Right ventricle myocardium superior (tissue), 1 donor: ENCODE results near the gene MRPL1. TPM values are rescaled to one million over a fixed set of nuclear protein-coding genes. Genes with fewer than 3 reads are reported as not detected.
"Not testable (repeated sequence)": the region's sequence is repeated elsewhere in the genome, so short reads cannot be mapped to it uniquely, and the experiment has no call there.

ENCODE experiments used
- ATAC-seq: fragments of 200-7000 bp; cut with Tn5 transposase; one replicate; pipeline ENCODE4 v1.9.1; 2020; ENCODE audit warnings: mild to moderate bottlenecking; ENCODE audit not compliant: poor library complexity
- DNase-seq: peaks from one replicate; pipeline ENCODE4 v3.0.0-alpha.2; 2020
- intact Hi-C: fragments of 100-400 bp; cut with DNase I; formaldehyde crosslinking; loops from one replicate; pipeline ENCODE4 v1.11.2; 2022
- total RNA-seq: library from RNA; stranded (reverse); fragmentation: NEBNext Ultra II Directional; extraction: Animal tissue kit (Norgen Biotek cat#: 25700); gene quantifications from one replicate; pipeline ENCODE4 v1.2.1, GENCODE V29; 2021
- donor health status: DM: no; HTN: yes; CAD: no; lungs with severe emphysema.

Gene MRPL1
- total RNA-seq, 1 donor from 2014 or later, result 44.8 TPM

- intact Hi-C loops, result no loop called here
- DNase-seq (no peak), ATAC-seq (no peak)
These were observed 89.8 kb downstream of the MRPL1 start for GRCh38 chr4:77952457-77952856.

GRCh38 chr4:77954690-77955089 lies 92.1 kb downstream of the MRPL1 start:
- DNase-seq (no peak), ATAC-seq (no peak)
- intact Hi-C loops, result no loop called here

GRCh38 chr4:77956917-77957316 lies 94.3 kb downstream of the MRPL1 start:
- ATAC-seq (no peak), DNase-seq (no peak)
- intact Hi-C loops, result no loop called here

GRCh38 chr4:77958897-77959296 lies 96.3 kb downstream of the MRPL1 start:
- DNase-seq, result no peak
- no peak for ATAC-seq
- intact Hi-C loops, result no loop called here

- DNase-seq, result no peak
- ATAC-seq, result peak; percentile 52
- intact Hi-C loops, result loop anchor here (10.0 kb wide), 2 partner anchors 555 to 905 kb away; no protein-coding TSS in a partner anchor
These were observed 97.1 kb downstream of the MRPL1 start for GRCh38 chr4:77959566-77960338.

- no peak for ATAC-seq
- intact Hi-C loops, result loop anchor here (10.0 kb wide), 2 partner anchors 554 to 904 kb away; no protein-coding TSS in a partner anchor
- no peak for DNase-seq
These were observed 97.7 kb downstream of the MRPL1 start for GRCh38 chr4:77960367-77960766.

- ATAC-seq, result no peak
- DNase-seq, result no peak
- intact Hi-C loops, result loop anchor here (10.0 kb wide), 2 partner anchors 552 to 902 kb away; no protein-coding TSS in a partner anchor
These were observed 100.4 kb downstream of the MRPL1 start for GRCh38 chr4:77963004-77963403.

- ATAC-seq, intact Hi-C loops, DNase-seq: not testable (repeated sequence)
These were observed 111.0 kb downstream of the MRPL1 start for GRCh38 chr4:77973657-77974056.

- ATAC-seq, intact Hi-C loops, DNase-seq: not testable (repeated sequence)
These were observed 120.4 kb downstream of the MRPL1 start for GRCh38 chr4:77982900-77983540.

DNA sequence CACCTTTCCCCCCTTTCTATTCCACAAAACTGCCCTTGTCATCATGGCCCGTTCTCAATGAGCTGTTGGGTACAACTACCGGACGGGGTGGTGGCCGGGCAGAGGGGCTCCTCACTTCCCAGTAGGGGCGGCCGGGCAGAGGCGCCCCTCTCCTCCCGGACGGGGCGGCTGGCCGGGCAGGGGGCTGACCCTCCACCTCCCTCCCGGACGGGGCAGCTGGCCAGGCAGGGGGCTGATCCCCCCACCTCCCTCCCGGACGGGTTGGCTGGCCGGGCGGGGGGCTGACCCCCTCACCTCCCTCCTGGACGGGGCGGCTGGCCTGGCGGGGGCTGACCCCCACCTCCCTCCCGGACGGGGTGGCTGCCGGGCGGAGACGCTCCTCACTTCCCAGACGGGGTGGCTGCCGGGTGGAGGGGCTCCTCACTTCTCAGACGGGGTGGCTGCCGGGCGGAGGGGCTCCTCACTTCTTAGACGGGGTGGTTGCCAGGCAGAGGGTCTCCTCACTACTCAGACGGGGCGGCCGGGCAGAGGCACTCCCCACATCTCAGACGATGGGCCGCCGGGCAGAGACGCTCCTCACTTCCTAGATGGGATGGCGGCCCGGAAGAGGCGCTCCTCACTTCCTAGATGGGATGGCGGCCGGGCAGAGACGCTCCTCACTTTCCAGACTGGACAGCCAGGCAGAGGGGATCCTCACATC lies 121.1 kb downstream of the MRPL1 start:
- ATAC-seq, intact Hi-C loops, DNase-seq: not testable (repeated sequence)

DNA sequence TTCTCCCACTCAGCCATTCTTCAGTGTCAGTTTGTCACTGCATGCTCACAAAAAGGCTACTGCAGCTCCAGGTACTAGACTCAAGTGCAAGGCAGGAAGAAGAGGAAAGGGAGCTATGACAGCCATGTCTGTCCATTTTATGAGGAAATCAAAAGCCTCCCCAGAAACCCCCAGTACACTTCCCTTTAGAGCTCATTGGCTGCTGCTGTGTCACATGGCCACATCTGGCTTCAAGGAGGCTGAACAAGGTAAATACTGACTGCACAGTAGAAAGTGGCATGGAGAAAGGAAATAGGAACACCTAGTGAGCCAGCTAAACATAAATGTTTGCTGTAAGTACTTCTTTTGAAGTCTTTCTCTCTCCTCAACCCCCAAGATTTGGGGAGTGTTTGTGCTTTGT lies 127.3 kb downstream of the MRPL1 start:
- intact Hi-C loops, result no loop called here

DNA sequence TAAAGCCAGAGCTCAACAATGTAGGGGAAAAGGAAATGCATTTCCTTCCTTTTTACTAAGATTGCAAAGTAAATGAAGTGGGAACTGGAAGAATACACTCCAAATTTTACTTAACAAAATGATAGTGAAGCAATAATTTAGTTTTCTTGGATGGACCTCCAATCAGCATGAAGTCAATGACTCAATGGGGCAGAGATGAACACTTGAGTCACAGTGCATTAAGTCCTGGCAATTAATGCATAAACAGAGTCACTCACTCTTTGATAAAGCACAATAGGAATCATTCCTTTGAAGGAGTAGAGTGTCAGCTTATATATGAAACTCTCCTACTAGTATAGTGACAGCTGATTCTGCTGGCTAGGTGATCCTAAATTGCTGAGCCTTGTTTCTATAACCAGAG lies 127.8 kb downstream of the MRPL1 start:
- ATAC-seq (no peak), DNase-seq (no peak)
- intact Hi-C loops, result no loop called here

More for the DNA sequence above, 127.3 kb downstream of the MRPL1 start:
- ATAC-seq (no peak), DNase-seq (no peak)

DNA sequence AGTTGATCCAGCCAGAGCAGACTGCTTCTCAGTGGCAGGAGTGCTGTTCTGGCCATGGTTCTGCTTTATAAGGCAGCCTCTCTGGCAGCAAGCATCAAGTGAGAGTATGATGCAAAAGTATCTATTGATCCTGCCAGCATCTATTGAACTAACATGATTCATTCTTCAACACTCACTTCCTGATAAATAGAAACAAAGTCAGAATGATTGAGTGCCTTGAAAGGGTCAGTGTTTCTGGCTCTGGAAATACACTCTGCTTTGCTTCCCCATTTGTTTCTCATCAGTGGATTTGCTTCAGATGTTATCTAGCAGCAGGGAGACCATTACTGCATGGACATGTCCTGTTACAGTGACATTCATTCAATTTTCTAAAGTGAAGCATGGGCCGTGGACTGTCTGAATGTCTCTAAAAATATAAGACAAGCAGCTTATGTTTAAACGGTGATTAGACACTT lies 128.3 kb downstream of the MRPL1 start:
- ATAC-seq, result no peak
- no peak for DNase-seq
- intact Hi-C loops, result no loop called here

DNA sequence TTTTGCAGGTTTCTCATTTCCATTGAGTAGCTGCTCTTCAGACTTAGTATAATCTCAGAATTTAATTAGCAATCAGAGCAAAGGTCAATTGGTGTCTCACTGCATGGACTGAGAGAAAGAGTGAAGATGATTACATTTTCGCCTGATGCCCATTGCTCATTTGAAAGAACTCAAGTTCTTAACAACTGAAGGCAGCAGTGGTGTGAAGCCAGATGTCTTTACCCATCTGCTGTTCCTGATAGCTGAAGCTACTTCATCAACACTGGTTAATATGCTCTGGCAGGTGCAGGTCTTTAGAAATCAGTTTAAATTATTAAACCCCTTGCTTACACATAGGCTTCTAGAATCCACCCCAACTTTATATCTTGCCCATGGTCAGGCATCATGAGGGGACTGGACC lies 130.0 kb downstream of the MRPL1 start:
- ATAC-seq (no peak), DNase-seq (no peak)
- intact Hi-C loops, result no loop called here

DNA sequence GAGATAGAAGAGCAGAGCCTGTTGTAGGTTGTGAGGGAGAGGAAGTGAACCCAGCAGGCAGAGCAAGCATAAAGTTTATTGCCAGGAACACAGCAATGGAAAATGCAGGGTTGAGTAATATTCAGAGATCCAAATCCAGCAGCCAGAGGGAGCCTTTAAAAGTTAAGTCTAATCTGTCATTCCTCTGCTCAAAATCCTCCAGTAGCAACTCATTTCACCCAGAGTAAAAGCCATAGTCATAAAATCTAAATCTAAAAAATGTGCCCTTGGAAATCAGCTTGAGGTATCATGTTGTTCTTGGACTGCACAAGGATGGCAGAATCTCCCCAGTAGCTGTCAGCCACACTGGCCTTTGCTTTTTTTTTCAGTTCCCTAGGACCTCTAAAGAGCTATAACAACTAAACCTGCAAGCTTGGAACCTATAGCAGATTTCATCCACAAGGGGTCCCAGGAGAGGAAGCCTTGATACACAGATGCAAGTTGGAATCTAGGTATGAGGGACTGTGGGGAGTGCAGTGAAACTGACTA lies 131.6 kb downstream of the MRPL1 start:
- intact Hi-C loops, result no loop called here
- ATAC-seq (peak; percentile 82), DNase-seq (no peak)

GRCh38 chr4:77996076-77996475 lies 133.4 kb downstream of the MRPL1 start:
- no peak for ATAC-seq
- intact Hi-C loops, result no loop called here
- no peak for DNase-seq

- DNase-seq (no peak), ATAC-seq (no peak)
- intact Hi-C loops, result no loop called here
These were observed 138.9 kb downstream of the MRPL1 start for GRCh38 chr4:78001531-78001930.

- DNase-seq, result no peak
- no peak for ATAC-seq
These were observed 139.6 kb downstream of the MRPL1 start for GRCh38 chr4:78002260-78002659.

More at GRCh38 chr4:78002260-78002659, 139.6 kb downstream of the MRPL1 start:
- intact Hi-C loops, result no loop called here
